ENCODE data around the gene OR8B3. TPM values are rescaled to one million over a fixed set of nuclear protein-coding genes. Genes with fewer than 3 reads are reported as not detected.

OR8B3 gene
- total RNA-seq, 1 experiment from 2014 or later = not detected

DNA sequence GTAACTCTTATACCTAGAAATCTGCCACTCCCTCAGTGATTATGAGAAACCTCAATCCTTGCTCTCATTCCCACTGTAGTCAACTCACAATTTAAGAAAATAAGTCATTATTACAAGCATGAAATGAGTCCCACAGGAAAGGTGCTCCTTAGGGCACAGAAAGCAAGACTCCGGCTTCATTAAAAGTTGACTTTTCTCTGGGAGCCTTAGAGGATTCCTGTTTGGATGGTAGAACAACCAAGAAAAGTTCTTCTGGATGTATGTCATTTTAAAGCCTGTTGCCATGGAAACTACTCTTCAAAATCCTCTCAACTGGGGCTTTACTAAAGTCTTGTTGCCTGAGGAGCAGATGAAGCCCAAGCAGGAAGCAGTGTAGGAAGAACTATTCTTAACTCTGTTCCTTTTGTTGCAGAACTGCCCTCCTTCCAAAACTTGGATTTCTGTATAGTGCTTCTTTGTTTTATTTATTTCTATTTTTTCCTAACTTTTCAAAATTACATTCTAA is 46.9 kb upstream of the OR8B3 start, which contains the start of gene OR8B8:
OR8B8 (minus strand) TSS at position 51 of the 505 bp plus-strand sequence. CDS start 4,611 bp downstream, outside the sequence.
- Histone ChIP-seq H3K27me3 (ENCODE audit: insufficient read depth, low read length) (peaks cover 32% of the 10 kb centered on the region; the same call in 1 of the 2 replicates), H3K9me3 (ENCODE audit: control insufficient read depth in 1 of 2, insufficient read depth in 1 of 2, low read depth in 1 of 2, low read length in 2 of 2) (no peaks in the 10 kb centered on the region), H3K9ac (ENCODE audit: low read length) (no peak within 1 kb of the TSS), H2AFZ (ENCODE audit: low read depth, low read length, poor library complexity, severe bottlenecking) (no peak within 1 kb of the TSS), H3K36me3 (ENCODE audit: control insufficient read depth in 1 of 2, insufficient read depth in 2 of 2, low read length in 2 of 2) (no peaks in the 10 kb centered on the region), H4K20me1 (ENCODE audit: insufficient read depth) (no peaks in the 10 kb centered on the region), H3K4me2 (ENCODE audit: low read length) (no peak within 1 kb of the TSS), H3K27ac (ENCODE audit: low read depth, low read length) (no peak within 1 kb of the TSS), H3K79me2 (ENCODE audit: insufficient read depth, low read length) (no peaks in the 10 kb centered on the region), H3K4me1 (ENCODE audit: control insufficient read depth in 1 of 2, insufficient read depth in 2 of 2, low read length in 2 of 2) (no peaks in the 10 kb centered on the region), H3K4me3 (replicated peaks in 1 of 2; ENCODE audit: low read depth in 1 of 2, low read length in 2 of 2) (no peak within 1 kb of the TSS), H3K9me2 (ENCODE audit: insufficient read depth) (no peaks in the 10 kb centered on the region)
- no peak for ATAC-seq
- RAD21 ChIA-PET (ENCODE audit: low non-redundant PET in 1 of 2, low total read pairs in 2 of 2, uncharacterized antibody in 2 of 2, unreplicated experiment in 2 of 2) = no interaction called here
- POLR2A ChIA-PET = no interaction called here
- no peak for DNase-seq (ENCODE audit: low read depth, low spot score)
- intact Hi-C loops (cut with micrococcal nuclease) = no loop called here
- no TSS peak for BruUV-seq (replicated peaks)
- no peak for TF ChIP-seq ZNF274 (IDR thresholded peaks at IDR 0.05; ENCODE audit: low read depth, low read length)
- TF ChIP-seq SRF (IDR thresholded peaks at IDR 0.05; ENCODE audit: low read depth) = no peak
- TF ChIP-seq, protein P1, sequence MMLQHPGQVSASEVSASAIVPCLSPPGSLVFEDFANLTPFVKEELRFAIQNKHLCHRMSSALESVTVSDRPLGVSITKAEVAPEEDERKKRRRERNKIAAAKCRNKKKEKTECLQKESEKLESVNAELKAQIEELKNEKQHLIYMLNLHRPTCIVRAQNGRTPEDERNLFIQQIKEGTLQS (IDR thresholded peaks at IDR 0.05) = no peak
- no peak for TF ChIP-seq POLR2AphosphoS5 (IDR thresholded peaks at IDR 0.05; ENCODE audit: low read depth, low read length)
- no peak for TF ChIP-seq ELF1 (IDR thresholded peaks at IDR 0.05; ENCODE audit: borderline replicate concordance, low read depth)
- TF ChIP-seq MAX (IDR thresholded peaks at IDR 0.05) = no peak
- TF ChIP-seq EGR1 (IDR thresholded peaks at IDR 0.05; ENCODE audit: low read depth) = no peak
- TF ChIP-seq EZH2 (IDR thresholded peaks at IDR 0.05) = no peak
- no peak for TF ChIP-seq FOSL1 (IDR thresholded peaks at IDR 0.05; ENCODE audit: low read depth)
- TF ChIP-seq ZFX (IDR thresholded peaks at IDR 0.05) = no peak
- no peak for TF ChIP-seq CBX3 (IDR thresholded peaks at IDR 0.05; ENCODE audit: low read depth)
- CTCF ChIA-PET = no interaction called here

DNA sequence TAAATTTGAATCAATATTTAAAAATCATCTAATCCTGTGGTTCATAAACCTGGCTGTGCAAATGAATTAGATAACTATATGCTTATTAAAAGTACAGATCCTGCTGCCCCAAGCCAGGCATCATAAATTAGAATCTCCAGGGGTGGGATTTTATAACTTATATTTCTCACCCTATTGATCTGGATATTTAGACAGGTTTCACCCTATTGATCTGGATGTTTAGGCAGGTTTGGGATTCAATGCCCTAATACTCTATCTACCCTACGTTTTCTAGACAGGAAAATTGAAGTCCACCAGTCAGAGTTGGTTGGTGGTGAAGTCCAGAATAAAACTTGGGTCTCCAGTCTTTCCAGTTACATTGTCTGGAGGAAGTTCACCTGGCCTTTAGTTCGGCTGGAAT is 44.0 kb upstream of the OR8B3 start:
- ChIA-PET CTCF (no interaction called here), RAD21 (ENCODE audit: low non-redundant PET in 1 of 2, low total read pairs in 2 of 2, uncharacterized antibody in 2 of 2, unreplicated experiment in 2 of 2) (no interaction called here)
- no TSS peak for BruUV-seq (replicated peaks)
- no peak for TF ChIP-seq JUND (IDR thresholded peaks at IDR 0.05)
- TF ChIP-seq SIN3A (IDR thresholded peaks at IDR 0.05; ENCODE audit: low read depth) = no peak
- no peak for TF ChIP-seq ZFX (IDR thresholded peaks at IDR 0.05)
- no peak for TF ChIP-seq EZH2 (IDR thresholded peaks at IDR 0.05)
- TF ChIP-seq MAX (IDR thresholded peaks at IDR 0.05) = no peak
- TF ChIP-seq, protein P2, sequence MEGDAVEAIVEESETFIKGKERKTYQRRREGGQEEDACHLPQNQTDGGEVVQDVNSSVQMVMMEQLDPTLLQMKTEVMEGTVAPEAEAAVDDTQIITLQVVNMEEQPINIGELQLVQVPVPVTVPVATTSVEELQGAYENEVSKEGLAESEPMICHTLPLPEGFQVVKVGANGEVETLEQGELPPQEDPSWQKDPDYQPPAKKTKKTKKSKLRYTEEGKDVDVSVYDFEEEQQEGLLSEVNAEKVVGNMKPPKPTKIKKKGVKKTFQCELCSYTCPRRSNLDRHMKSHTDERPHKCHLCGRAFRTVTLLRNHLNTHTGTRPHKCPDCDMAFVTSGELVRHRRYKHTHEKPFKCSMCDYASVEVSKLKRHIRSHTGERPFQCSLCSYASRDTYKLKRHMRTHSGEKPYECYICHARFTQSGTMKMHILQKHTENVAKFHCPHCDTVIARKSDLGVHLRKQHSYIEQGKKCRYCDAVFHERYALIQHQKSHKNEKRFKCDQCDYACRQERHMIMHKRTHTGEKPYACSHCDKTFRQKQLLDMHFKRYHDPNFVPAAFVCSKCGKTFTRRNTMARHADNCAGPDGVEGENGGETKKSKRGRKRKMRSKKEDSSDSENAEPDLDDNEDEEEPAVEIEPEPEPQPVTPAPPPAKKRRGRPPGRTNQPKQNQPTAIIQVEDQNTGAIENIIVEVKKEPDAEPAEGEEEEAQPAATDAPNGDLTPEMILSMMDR (IDR thresholded peaks at IDR 0.05 in 2 of 3, conservative IDR thresholded peaks at IDR 0.05 in 1 of 3; ENCODE audit: borderline replicate concordance in 1 of 3, insufficient read depth in 1 of 3, low read depth in 2 of 3, low read length in 2 of 3) = no peak
- TF ChIP-seq POLR2AphosphoS5 (IDR thresholded peaks at IDR 0.05; ENCODE audit: low read depth, low read length) = no peak
- no peak for TF ChIP-seq SP1 (IDR thresholded peaks at IDR 0.05; ENCODE audit: low read depth)
- TF ChIP-seq, protein P3, sequence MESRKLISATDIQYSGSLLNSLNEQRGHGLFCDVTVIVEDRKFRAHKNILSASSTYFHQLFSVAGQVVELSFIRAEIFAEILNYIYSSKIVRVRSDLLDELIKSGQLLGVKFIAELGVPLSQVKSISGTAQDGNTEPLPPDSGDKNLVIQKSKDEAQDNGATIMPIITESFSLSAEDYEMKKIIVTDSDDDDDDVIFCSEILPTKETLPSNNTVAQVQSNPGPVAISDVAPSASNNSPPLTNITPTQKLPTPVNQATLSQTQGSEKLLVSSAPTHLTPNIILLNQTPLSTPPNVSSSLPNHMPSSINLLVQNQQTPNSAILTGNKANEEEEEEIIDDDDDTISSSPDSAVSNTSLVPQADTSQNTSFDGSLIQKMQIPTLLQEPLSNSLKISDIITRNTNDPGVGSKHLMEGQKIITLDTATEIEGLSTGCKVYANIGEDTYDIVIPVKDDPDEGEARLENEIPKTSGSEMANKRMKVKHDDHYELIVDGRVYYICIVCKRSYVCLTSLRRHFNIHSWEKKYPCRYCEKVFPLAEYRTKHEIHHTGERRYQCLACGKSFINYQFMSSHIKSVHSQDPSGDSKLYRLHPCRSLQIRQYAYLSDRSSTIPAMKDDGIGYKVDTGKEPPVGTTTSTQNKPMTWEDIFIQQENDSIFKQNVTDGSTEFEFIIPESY (IDR thresholded peaks at IDR 0.05; ENCODE audit: extremely low read depth, insufficient replicate concordance, low read length) = no peak
- no peak for TF ChIP-seq CBX3 (IDR thresholded peaks at IDR 0.05; ENCODE audit: low read depth)
- TF ChIP-seq RAD21 (IDR thresholded peaks at IDR 0.05; ENCODE audit: low read depth) = no peak
- TF ChIP-seq SRF (IDR thresholded peaks at IDR 0.05; ENCODE audit: low read depth) = no peak

More for the DNA sequence above, 44.0 kb upstream of the OR8B3 start:
- ATAC-seq (no peak), DNase-seq (ENCODE audit: low read depth, low spot score) (no peak)
- Histone ChIP-seq H3K36me3 (ENCODE audit: control insufficient read depth in 1 of 2, insufficient read depth in 2 of 2, low read length in 2 of 2) (no peaks in the 10 kb centered on the region), H3K4me3 (replicated peaks in 1 of 2; ENCODE audit: low read depth in 1 of 2, low read length in 2 of 2) (no peak overlapping the region), H4K20me1 (ENCODE audit: insufficient read depth) (no peaks in the 10 kb centered on the region), H3K4me2 (ENCODE audit: low read length) (no peak overlapping the region), H3K27ac (ENCODE audit: low read depth, low read length) (no peak overlapping the region), H3K27me3 (ENCODE audit: insufficient read depth, low read length) (peaks cover 53% of the 10 kb centered on the region), H3K9me2 (ENCODE audit: insufficient read depth) (no peaks in the 10 kb centered on the region), H3K79me2 (ENCODE audit: insufficient read depth, low read length) (no peaks in the 10 kb centered on the region), H2AFZ (ENCODE audit: low read depth, low read length, poor library complexity, severe bottlenecking) (no peak overlapping the region), H3K9ac (ENCODE audit: low read length) (no peak overlapping the region), H3K4me1 (ENCODE audit: control insufficient read depth in 1 of 2, insufficient read depth in 2 of 2, low read length in 2 of 2) (no peaks in the 10 kb centered on the region), H3K9me3 (ENCODE audit: control insufficient read depth in 1 of 2, insufficient read depth in 1 of 2, low read depth in 1 of 2, low read length in 2 of 2) (no peaks in the 10 kb centered on the region)
- POLR2A ChIA-PET = no interaction called here
- intact Hi-C loops (cut with micrococcal nuclease) = no loop called here
